IMR-90 (cell line): ENCODE data around the gene KCMF1. TPM values are rescaled to one million over a fixed set of nuclear protein-coding genes. Genes with fewer than 3 reads are reported as not detected.

Experiments
- ATAC-seq: fragments of 200-7000 bp; cut with Tn5 transposase; 2 replicates; pipeline ENCODE4 v1.9.1; 2020; ENCODE audit warnings: low read depth, mild to moderate bottlenecking, moderate library complexity
- BruUV-seq: library from RNA; stranded (reverse); fragments of 400-500 nt; replicated peaks from 2 replicates; lab custom pipeline; 2021; lab: Mats Ljungman, UMichigan
- CTCF ChIA-PET: fragments of 300-600 bp; formaldehyde crosslinking; extraction: SDS; loops from one replicate; lab custom pipeline; 2021; ENCODE audit warnings: antibody characterized with exemption; lab: Yijun Ruan, JAX
- POLR2A ChIA-PET: fragments of 300-600 bp; sonication (Branson Sonifier 250); formaldehyde crosslinking; loops from one replicate; lab custom pipeline; 2022; ENCODE audit warnings: antibody characterized with exemption; ENCODE audit not compliant: unreplicated experiment; lab: Charles Lee
- DNase-seq: peaks from one replicate; pipeline ENCODE4 v3.0.0; 2013
- H2AFZ ChIP-seq: replicated peaks from 2 replicates; pipeline ENCODE3; 2013; ENCODE audit warnings: low read length, mild to moderate bottlenecking; ENCODE audit not compliant: poor library complexity
- H2AK5ac ChIP-seq: 2 replicates; pipeline ENCODE4 v1.6.1; 2013; ENCODE audit warnings: low read depth, low read length, inconsistent platforms
- H2AK9ac ChIP-seq: replicated peaks from 2 replicates; pipeline ENCODE3; 2013; ENCODE audit warnings: mild to moderate bottlenecking, low read depth, low read length, moderate library complexity; ENCODE audit not compliant: poor library complexity
- H2BK120ac ChIP-seq: 2 replicates; pipeline ENCODE4 v1.6.1; 2013; ENCODE audit warnings: low read depth, low read length, inconsistent platforms
- H2BK15ac ChIP-seq: 3 replicates; pipeline ENCODE4 v1.6.1; 2013; ENCODE audit warnings: low read depth, low read length, inconsistent platforms
- H2BK20ac ChIP-seq: 2 replicates; pipeline ENCODE4 v1.6.1; 2013; ENCODE audit warnings: low read depth, mild to moderate bottlenecking, inconsistent platforms, low read length, moderate library complexity
- H2BK5ac ChIP-seq: 2 replicates; pipeline ENCODE4 v1.6.1; 2013; ENCODE audit warnings: mild to moderate bottlenecking, low read depth, low read length, inconsistent platforms; ENCODE audit not compliant: poor library complexity, severe bottlenecking
- H3K14ac ChIP-seq: replicated peaks from 2 replicates; pipeline ENCODE4 v1.6.1; 2013; ENCODE audit warnings: low read depth, low read length, inconsistent platforms
- H3K18ac ChIP-seq: 2 replicates; pipeline ENCODE4 v1.6.1; 2013; ENCODE audit warnings: low read depth, low read length, control low read depth
- H3K23ac ChIP-seq: 2 replicates; pipeline ENCODE4 v1.6.1; 2013; ENCODE audit warnings: low read depth, low read length, inconsistent platforms
- H3K27ac ChIP-seq: 2 replicates; pipeline ENCODE4 v1.5.1; 2013; ENCODE audit warnings: mild to moderate bottlenecking, control low read depth, low read length; ENCODE audit not compliant: insufficient read depth
- H3K27me3 ChIP-seq: 2 replicates; pipeline ENCODE4 v1.6.1; 2013; ENCODE audit warnings: low read length; ENCODE audit not compliant: control insufficient read depth, insufficient read depth
- H3K36me3 ChIP-seq: 2 replicates; pipeline ENCODE4 v1.6.1; 2013; ENCODE audit warnings: low read length, mixed read lengths; ENCODE audit not compliant: control insufficient read depth, insufficient read depth
- H3K4ac ChIP-seq: 2 replicates; pipeline ENCODE4 v1.6.1; 2013; ENCODE audit warnings: low read depth, low read length, inconsistent platforms
- H3K4me1 ChIP-seq: 2 replicates; pipeline ENCODE4 v1.6.1; 2013; ENCODE audit warnings: low read length, mixed read lengths; ENCODE audit not compliant: control insufficient read depth, insufficient read depth
- H3K4me2 ChIP-seq: 2 replicates; pipeline ENCODE4 v1.6.1; 2013; ENCODE audit warnings: low read depth, mild to moderate bottlenecking, control low read depth, low read length, moderate library complexity
- H3K4me3 ChIP-seq: 2 replicates; pipeline ENCODE4 v1.5.1; 2013; ENCODE audit warnings: low read depth, mild to moderate bottlenecking, control low read depth, low read length, moderate library complexity; ENCODE audit not compliant: insufficient read depth
- H3K56ac ChIP-seq: 2 replicates; pipeline ENCODE4 v1.6.1; 2013; ENCODE audit warnings: low read length, inconsistent platforms; ENCODE audit not compliant: insufficient read depth; ENCODE audit errors: extremely low read depth
- H3K79me1 ChIP-seq, 2 experiments: 2 replicates each; pipeline ENCODE4 v1.6.1; 2013; ENCODE audit warnings: low read length in 2 of 2, inconsistent platforms in 1 of 2, low read depth in 1 of 2
- H3K9ac ChIP-seq: 2 replicates; pipeline ENCODE4 v1.6.1; 2013; ENCODE audit warnings: low read depth, low read length, control low read depth
- H3K9me1 ChIP-seq: 2 replicates; pipeline ENCODE4 v1.6.1; 2013; ENCODE audit warnings: low read length, inconsistent platforms; ENCODE audit not compliant: insufficient read depth
- H3K9me3 ChIP-seq: 2 replicates; pipeline ENCODE4 v1.6.1; 2013; ENCODE audit warnings: low read length; ENCODE audit not compliant: control insufficient read depth, insufficient read depth
- H4K20me1 ChIP-seq: 2 replicates; pipeline ENCODE4 v1.6.1; 2013; ENCODE audit warnings: low read length, inconsistent platforms; ENCODE audit not compliant: insufficient read depth
- H4K5ac ChIP-seq: 2 replicates; pipeline ENCODE4 v1.6.1; 2013; ENCODE audit warnings: mild to moderate bottlenecking, low read depth, low read length, control low read depth
- H4K8ac ChIP-seq, 2 experiments: 2 replicates each; pipeline ENCODE4 v1.6.1; 2013; ENCODE audit warnings: low read depth in 2 of 2, low read length in 2 of 2, control low read depth in 1 of 2, inconsistent platforms in 1 of 2
- H4K91ac ChIP-seq: 2 replicates; pipeline ENCODE4 v1.6.1; 2013; ENCODE audit warnings: low read depth, low read length, inconsistent platforms; ENCODE audit not compliant: insufficient read depth
- BHLHE40 ChIP-seq: fragments of 150-350 bp; IDR thresholded peaks from 2 replicates; pipeline ENCODE4 v1.6.1; 2016; ENCODE audit warnings: mild to moderate bottlenecking, low read depth, low read length
- CEBPB ChIP-seq: IDR thresholded peaks from 2 replicates; pipeline ENCODE4 v1.6.1; 2012; ENCODE audit warnings: low read depth, low read length, improper control_type of control experiment
- CHD1 ChIP-seq: IDR thresholded peaks from 2 replicates; pipeline ENCODE4 v1.6.1; 2012; ENCODE audit warnings: low read depth, low read length, improper control_type of control experiment
- FOS ChIP-seq: fragments of 150-350 bp; IDR thresholded peaks from 2 replicates; pipeline ENCODE4 v1.6.1; 2016; ENCODE audit warnings: low read depth, low read length
- MAFK ChIP-seq: IDR thresholded peaks from 2 replicates; pipeline ENCODE4 v1.6.1; 2012; ENCODE audit warnings: low read depth, low read length, improper control_type of control experiment
- MAZ ChIP-seq: IDR thresholded peaks from 2 replicates; pipeline ENCODE4 v1.6.1; 2012; ENCODE audit warnings: low read depth, mild to moderate bottlenecking, low read length, improper control_type of control experiment, moderate library complexity, borderline replicate concordance
- MXI1 ChIP-seq: IDR thresholded peaks from 2 replicates; pipeline ENCODE4 v1.6.1; 2012; ENCODE audit warnings: low read depth, mild to moderate bottlenecking, low read length, moderate library complexity, borderline replicate concordance
- NFE2L2 ChIP-seq: fragments of 150-350 bp; IDR thresholded peaks from 2 replicates; pipeline ENCODE4 v1.6.1; 2016; ENCODE audit warnings: low read depth, mild to moderate bottlenecking, low read length
- POLR2A ChIP-seq: IDR thresholded peaks from 2 replicates; pipeline ENCODE4 v1.6.1; 2012; ENCODE audit warnings: mild to moderate bottlenecking, low read depth, low read length
- RAD21 ChIP-seq: IDR thresholded peaks from 2 replicates; pipeline ENCODE4 v1.6.1; 2012; ENCODE audit warnings: low read length, improper control_type of control experiment
- RCOR1 ChIP-seq: IDR thresholded peaks from 2 replicates; pipeline ENCODE4 v1.6.1; 2012; ENCODE audit warnings: mild to moderate bottlenecking, low read length, improper control_type of control experiment; ENCODE audit not compliant: insufficient replicate concordance
- RFX5 ChIP-seq: IDR thresholded peaks from 2 replicates; pipeline ENCODE4 v1.8.0; 2012; ENCODE audit warnings: low read depth, mild to moderate bottlenecking, low read length, moderate library complexity
- SMC3 ChIP-seq: fragments of 150-350 bp; IDR thresholded peaks from 2 replicates; pipeline ENCODE4 v1.6.1; 2016; ENCODE audit warnings: low read depth, mild to moderate bottlenecking, antibody characterized with exemption, low read length, moderate library complexity
- WGBS, 2 experiments: methylation state at CpG; one replicate each; pipeline versions ENCODE4 v1.1.5 to v1.1.7; 2013; ENCODE audit warnings: missing lambda C conversion rate in 2 of 2; ENCODE audit not compliant: insufficient read length in 1 of 2; ENCODE audit errors: extremely low coverage in 2 of 2; 5-methylcytosine and 5-hydroxymethylcytosine counted together
- dilution Hi-C: fragments of 300-500 bp; cut with HindIII; formaldehyde crosslinking; loops from one replicate; pipeline ENCODE4 v1.14.3; 2018; ENCODE audit warnings: low sequenced_read_pairs; ENCODE audit not compliant: unreplicated experiment
- in situ Hi-C: fragments of 300-500 bp; cut with MboI; formaldehyde crosslinking; loops from 3 replicates; pipeline ENCODE4 v1.14.3; 2019; ENCODE audit warnings: low sequenced_read_pairs, inconsistent platforms, mixed read lengths
- intact Hi-C: fragments of 100-400 bp; cut with micrococcal nuclease; formaldehyde crosslinking; loops from 2 replicates; pipeline ENCODE4 v1.10.0; 2022
- polyA plus RNA-seq, 3 experiments: library from polyadenylated mRNA; depleted of rRNA; stranded (reverse); fragments of >200 nt; gene quantifications; 2 replicates each; pipeline ENCODE4 v1.2.3, GENCODE V29; 2012; ENCODE audit warnings: low replicate concordance in 1 of 3
- total RNA-seq: library from RNA; depleted of rRNA; stranded (reverse); fragments of >200 nt; gene quantifications from 2 replicates; pipeline ENCODE4 v1.2.3, GENCODE V29; 2012
- TF ChIP-seq, protein P1 (sequence below): conservative IDR thresholded peaks from 2 replicates; pipeline ENCODE4 v1.5.1; 2012; ENCODE audit warnings: mild to moderate bottlenecking, low read depth, low read length, improper control_type of control experiment
- TF ChIP-seq, protein P2 (sequence below): fragments of 150-350 bp; IDR thresholded peaks from 2 replicates; pipeline ENCODE4 v1.6.1; 2017; ENCODE audit warnings: mild to moderate bottlenecking, antibody characterized with exemption, low read length, low read depth
- TF ChIP-seq, protein P3 (sequence below): fragments of 150-350 bp; IDR thresholded peaks from 2 replicates; pipeline ENCODE4 v1.6.1; 2016; ENCODE audit warnings: low read depth, mild to moderate bottlenecking, low read length, moderate library complexity, borderline replicate concordance

Gene KCMF1
- total and polyA plus RNA-seq, 2 of the 4 experiments (the other 2 are of a cell fraction), result 49.9 to 108 TPM

DNA sequence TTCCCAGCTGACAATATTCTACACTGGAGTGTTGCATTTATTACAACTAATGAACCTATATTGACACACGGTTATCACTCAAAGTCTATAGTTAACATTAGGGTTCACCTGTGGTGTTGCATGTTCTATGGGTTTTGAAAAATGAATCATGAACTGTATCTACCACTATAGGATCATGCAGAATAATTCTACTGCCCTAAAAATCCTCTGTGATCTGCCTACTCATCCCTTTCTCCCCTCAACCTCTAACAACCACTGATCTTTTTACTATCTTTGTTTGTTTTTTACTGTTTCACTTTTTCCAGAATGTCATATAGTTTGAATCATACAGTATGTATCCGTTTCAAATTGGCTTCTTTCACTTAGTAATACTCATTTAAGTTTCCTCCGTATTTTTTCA is 114.6 kb downstream of the KCMF1 start:
- no peak overlapping the region for H4K8ac ChIP-seq
- dilution Hi-C loops, result no loop called here
- no peaks in the 10 kb centered on the region for H4K20me1 ChIP-seq
- H3K4ac ChIP-seq, result no peak overlapping the region
- no peak overlapping the region for H2BK5ac ChIP-seq
- no peak overlapping the region for H3K23ac ChIP-seq
- no peak overlapping the region for H4K91ac ChIP-seq
- H2AK9ac ChIP-seq, result no peak overlapping the region
- peaks cover 45% of the 10 kb centered on the region for H3K27me3 ChIP-seq
- no peak for DNase-seq
- H3K56ac ChIP-seq, result no peak overlapping the region
- H3K4me3 ChIP-seq, result no peak overlapping the region
- H3K18ac ChIP-seq, result no peak overlapping the region
- no peak overlapping the region for H2BK20ac ChIP-seq
- H3K4me1 ChIP-seq, result no peaks in the 10 kb centered on the region
- no CpG with 5 or more reads among the region's 3 CpGs for WGBS, 2 experiments
- no peak overlapping the region for H3K9ac ChIP-seq
- no peak overlapping the region for H3K4me2 ChIP-seq
- H2BK15ac ChIP-seq, result no peak overlapping the region
- CTCF ChIA-PET, result interaction anchor here (0.6 kb wide), 1 partner anchor 22 kb away, joined by 3 read pairs; no protein-coding TSS in a partner anchor
- no peaks in the 10 kb centered on the region for H3K36me3 ChIP-seq
- H4K5ac ChIP-seq, result no peak overlapping the region
- intact Hi-C loops, result no loop called here
- in situ Hi-C loops, result no loop called here
- TF ChIP-seq, protein P1, sequence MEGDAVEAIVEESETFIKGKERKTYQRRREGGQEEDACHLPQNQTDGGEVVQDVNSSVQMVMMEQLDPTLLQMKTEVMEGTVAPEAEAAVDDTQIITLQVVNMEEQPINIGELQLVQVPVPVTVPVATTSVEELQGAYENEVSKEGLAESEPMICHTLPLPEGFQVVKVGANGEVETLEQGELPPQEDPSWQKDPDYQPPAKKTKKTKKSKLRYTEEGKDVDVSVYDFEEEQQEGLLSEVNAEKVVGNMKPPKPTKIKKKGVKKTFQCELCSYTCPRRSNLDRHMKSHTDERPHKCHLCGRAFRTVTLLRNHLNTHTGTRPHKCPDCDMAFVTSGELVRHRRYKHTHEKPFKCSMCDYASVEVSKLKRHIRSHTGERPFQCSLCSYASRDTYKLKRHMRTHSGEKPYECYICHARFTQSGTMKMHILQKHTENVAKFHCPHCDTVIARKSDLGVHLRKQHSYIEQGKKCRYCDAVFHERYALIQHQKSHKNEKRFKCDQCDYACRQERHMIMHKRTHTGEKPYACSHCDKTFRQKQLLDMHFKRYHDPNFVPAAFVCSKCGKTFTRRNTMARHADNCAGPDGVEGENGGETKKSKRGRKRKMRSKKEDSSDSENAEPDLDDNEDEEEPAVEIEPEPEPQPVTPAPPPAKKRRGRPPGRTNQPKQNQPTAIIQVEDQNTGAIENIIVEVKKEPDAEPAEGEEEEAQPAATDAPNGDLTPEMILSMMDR, result no peak
- TF ChIP-seq RCOR1 (no peak), MAZ (no peak), RAD21 (no peak), MXI1 (no peak), MAFK (no peak), POLR2A (no peak), BHLHE40 (no peak), NFE2L2 (no peak), RFX5 (no peak), FOS (no peak), SMC3 (no peak), CEBPB (no peak), CHD1 (no peak)
- TF ChIP-seq, protein P2, sequence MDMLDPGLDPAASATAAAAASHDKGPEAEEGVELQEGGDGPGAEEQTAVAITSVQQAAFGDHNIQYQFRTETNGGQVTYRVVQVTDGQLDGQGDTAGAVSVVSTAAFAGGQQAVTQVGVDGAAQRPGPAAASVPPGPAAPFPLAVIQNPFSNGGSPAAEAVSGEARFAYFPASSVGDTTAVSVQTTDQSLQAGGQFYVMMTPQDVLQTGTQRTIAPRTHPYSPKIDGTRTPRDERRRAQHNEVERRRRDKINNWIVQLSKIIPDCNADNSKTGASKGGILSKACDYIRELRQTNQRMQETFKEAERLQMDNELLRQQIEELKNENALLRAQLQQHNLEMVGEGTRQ, result no peak
- TF ChIP-seq, protein P3, sequence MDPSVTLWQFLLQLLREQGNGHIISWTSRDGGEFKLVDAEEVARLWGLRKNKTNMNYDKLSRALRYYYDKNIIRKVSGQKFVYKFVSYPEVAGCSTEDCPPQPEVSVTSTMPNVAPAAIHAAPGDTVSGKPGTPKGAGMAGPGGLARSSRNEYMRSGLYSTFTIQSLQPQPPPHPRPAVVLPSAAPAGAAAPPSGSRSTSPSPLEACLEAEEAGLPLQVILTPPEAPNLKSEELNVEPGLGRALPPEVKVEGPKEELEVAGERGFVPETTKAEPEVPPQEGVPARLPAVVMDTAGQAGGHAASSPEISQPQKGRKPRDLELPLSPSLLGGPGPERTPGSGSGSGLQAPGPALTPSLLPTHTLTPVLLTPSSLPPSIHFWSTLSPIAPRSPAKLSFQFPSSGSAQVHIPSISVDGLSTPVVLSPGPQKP, result no peak
- H3K9me3 ChIP-seq, result peaks cover 8% of the 10 kb centered on the region
- no peak overlapping the region for H2BK120ac ChIP-seq
- H3K14ac ChIP-seq, result no peak overlapping the region
- H3K27ac ChIP-seq, result no peak overlapping the region
- POLR2A ChIA-PET, result interaction anchor here (0.7 kb wide), 1 partner anchor 27 kb away, joined by 9 read pairs; no protein-coding TSS in a partner anchor
- H3K79me1 ChIP-seq, result no peaks in the 10 kb centered on the region
- no peak overlapping the region for H2AK5ac ChIP-seq
- no peak for ATAC-seq
- no TSS peak for BruUV-seq
- no peak overlapping the region for H2AFZ ChIP-seq
- no peaks in the 10 kb centered on the region for H3K9me1 ChIP-seq
